ENCODE results near the gene SH2B3. TPM values are rescaled to one million over a fixed set of nuclear protein-coding genes. Genes with fewer than 3 reads are reported as not detected.
"Not testable (repeated sequence)": the region's sequence is repeated elsewhere in the genome, so short reads cannot be mapped to it uniquely, and the experiment has no call there.

Gene SH2B3
- total RNA-seq, 1 donor from 2014 or later: 231 TPM

GRCh38 chr12:111386885-111387284 lies 18.8 kb upstream of the SH2B3 start:
- no peak for DNase-seq (ENCODE audit: extremely low read depth, low read depth, low spot score)

DNA sequence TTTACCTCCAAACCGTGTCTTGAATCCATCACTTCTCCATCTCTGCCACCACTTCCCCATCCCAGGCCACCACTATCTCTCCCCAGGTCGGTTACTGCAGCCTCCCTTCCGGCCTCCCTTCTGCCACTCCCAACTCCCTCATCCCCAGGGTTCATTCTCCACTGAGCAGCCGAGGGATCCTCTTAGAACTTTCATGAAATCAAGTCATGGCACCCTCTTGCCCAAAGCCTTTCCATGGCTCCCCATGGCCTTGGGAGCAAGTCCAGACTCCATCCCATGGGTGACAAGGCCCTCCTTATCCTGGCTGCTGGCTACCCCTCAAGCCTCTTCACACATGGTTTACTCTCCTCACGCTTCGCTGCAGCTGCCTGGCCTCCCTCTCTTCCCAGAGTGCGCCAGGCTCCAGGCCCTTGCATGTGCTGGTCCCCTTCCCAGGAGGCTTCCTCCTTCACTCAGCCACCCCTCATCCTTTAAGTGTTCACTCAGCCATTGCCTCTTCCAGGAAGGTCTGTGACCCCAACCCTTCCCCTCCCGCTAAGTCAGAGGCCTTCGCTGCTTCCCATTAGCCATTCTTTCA lies 17.9 kb upstream of the SH2B3 start:
- no peak for DNase-seq (ENCODE audit: extremely low read depth, low read depth, low spot score)

DNA sequence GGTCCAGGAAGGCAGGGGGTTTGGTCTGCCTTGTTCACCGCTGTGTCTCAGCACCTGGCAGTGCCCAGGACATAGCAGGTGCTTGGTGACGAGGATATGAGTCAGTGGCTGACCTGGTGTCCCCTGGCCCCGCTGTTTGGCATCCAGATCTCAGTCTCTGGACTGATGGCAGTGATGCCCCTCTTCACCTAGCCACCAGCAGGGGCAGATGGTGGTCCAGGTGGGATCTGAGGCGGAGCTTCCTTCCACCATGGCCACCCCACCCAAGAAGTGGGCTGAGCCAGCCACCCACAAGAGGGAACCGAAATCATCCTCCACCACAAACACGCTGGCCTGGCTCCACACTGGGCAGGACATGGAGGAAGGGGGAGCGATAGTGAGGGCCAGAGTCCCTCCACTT lies 16.1 kb upstream of the SH2B3 start:
- no peak for DNase-seq (ENCODE audit: extremely low read depth, low read depth, low spot score)

GRCh38 chr12:111390910-111391309 lies 14.8 kb upstream of the SH2B3 start:
- no peak for DNase-seq (ENCODE audit: extremely low read depth, low read depth, low spot score)

GRCh38 chr12:111393700-111394300 lies 11.9 kb upstream of the SH2B3 start:
- DNase-seq (ENCODE audit: extremely low read depth, low read depth, low spot score): no peak

DNA sequence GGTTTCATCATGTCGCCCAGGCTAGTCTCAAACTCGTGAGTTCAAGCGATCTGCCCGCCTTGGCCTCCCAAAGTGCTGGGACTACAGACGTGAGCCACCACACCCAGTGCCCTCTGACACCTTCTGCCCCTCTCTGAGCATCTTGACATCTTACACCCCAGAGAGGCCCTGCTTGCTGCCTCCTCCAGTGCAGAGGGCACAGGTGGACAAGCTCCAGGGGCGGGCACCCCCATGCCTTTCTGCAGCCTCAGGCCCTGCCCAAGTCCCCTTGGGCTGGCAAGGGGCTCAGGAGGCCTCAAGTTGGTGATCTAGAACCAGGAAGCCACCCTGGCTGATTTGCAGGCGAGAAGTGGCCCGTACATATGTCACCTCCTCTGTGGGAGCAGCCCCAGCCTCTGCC lies 11.2 kb upstream of the SH2B3 start:
- no peak for DNase-seq (ENCODE audit: extremely low read depth, low read depth, low spot score)

DNA sequence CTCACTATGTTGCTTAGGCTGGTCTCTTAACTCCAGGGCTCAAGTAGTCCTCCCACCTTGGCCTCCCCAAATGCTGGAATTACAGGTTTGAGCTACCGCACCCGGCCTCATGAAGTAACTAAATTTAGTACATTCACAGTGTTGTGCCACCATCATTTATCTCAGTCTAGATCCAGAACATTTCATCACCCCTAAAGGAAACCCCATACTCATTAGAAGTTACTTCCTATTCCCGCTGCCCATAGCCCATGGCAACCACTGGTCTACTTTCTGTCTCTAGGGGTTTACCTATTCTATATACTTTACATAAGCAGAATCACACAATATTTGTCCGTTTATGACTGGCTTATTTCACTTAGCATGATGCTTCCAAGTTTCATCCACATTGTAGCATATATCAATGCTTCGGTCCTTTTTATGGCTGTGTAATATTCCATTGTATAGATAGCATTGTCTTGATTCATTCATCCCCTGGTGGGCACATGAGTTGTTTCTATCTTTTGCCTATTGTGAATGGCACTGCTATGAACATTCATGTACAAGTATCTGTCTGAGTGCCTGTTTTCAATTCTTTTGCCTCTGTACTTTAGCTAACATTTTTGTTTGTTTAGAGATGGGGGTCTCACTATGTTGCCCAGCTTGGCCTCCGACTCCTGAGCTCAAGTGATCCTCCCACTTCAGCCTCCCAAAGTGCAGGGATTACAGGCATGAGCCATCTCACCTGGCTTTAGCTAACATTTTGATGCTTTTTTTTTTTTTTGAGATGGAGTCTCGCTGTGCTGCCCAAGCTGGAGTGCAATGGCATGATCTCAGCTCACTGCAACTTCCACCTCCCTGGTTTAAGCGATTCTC lies 10.2 kb upstream of the SH2B3 start:
- DNase-seq (ENCODE audit: extremely low read depth, low read depth, low spot score): no peak

DNA sequence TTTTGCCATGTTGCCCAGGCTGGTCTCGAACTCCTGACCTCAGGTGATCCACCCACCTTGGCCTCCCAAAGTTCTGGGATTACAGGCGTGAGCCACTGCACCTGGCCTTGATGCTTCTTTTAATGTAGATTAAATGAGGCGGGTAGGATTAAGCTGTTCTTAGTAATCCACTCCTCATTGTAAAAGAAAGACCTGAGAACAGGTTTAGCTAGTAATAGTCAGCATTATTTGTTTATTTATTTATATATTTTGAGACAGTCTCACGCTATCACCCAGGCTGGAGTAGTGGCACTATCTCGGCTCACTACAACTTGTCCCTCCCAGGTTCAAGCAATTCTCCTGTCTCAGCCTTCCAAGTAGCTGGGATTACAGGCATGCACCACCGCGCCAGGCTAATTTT lies 9.5 kb upstream of the SH2B3 start:
- DNase-seq (ENCODE audit: extremely low read depth, low read depth, low spot score): not testable (repeated sequence)

- DNase-seq (ENCODE audit: extremely low read depth, low read depth, low spot score): no peak
Observed at GRCh38 chr12:111396726-111397445, 8.8 kb upstream of the SH2B3 start.

DNA sequence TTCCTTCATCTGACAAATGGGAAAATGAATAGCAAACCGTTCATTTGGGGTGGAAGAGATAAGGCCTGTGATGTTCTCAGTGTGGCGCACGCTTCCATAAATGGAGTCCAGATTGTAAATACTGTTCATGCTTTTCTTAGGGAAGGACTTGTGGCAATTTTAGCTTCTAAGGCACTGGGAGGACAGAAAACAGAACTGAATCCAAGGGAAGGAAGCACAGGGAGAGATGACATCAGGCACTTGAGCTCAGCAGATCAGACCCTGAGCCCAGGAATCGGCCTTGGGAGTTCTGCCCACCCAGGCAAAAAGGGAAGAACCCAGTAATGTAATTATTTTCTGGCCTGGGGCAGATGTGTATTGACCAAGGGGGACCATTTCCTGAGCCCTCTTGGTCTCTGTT lies 7.2 kb upstream of the SH2B3 start:
- DNase-seq (ENCODE audit: extremely low read depth, low read depth, low spot score): no peak

DNA sequence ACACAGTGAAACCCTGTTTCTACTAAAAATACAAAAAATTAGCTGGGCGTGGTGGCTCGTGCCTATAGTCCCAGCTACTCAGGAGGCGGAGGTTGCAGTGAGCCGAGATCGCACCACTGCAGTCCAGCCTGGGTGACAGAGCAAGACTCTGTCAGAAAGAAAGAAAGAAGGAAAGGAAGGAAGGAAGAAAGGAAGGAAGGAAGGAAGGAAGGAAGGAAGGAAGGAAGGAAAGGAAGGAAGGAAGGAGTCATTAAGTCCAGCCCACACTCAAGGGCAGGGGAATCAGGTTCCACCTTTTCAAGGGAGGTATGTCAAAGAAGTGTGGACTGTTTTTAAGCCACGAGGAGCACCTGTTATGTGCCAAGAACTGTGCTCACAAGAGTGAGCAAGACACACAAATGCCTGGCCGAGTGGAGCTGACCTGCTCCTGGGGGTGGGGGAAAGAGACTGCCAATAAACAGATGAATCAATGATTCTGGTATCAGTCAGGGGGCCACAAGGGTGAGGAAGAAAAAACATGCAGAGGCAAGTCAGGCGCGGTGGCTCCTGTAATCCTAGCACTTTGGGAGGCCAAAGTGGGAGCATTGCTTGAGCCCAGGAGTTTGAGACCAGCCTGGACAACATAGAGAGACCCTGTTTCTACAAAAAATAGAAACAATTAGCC lies 5.8 kb upstream of the SH2B3 start:
- DNase-seq (ENCODE audit: extremely low read depth, low read depth, low spot score): not testable (repeated sequence)

DNA sequence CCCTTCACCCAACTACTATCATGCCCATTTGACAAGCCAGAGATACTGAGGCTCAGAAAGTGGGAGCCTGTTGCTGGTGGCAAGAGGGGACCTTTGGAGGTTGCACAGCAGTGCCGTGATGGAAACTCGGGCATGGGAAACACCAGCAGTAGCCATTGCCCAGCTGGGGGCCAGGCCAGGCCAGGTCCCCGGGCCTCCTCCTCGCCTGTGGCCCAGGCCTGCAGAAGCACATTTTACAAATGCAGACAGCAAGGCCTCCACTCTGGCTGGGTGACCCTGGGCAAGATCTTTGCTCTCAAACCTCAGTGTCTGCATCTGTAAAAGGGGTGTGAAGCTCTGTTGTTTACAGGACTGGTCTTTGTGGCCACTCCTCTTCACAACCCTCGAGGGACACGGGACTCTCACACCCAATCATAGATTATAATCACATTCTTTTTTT lies 4.5 kb upstream of the SH2B3 start:
- no peak for DNase-seq (ENCODE audit: extremely low read depth, low read depth, low spot score)

- not testable (repeated sequence) for DNase-seq (ENCODE audit: extremely low read depth, low read depth, low spot score)
Observed at GRCh38 chr12:111402490-111402824, 3.3 kb upstream of the SH2B3 start.

GRCh38 chr12:111404362-111405148 lies 1.2 kb upstream of the SH2B3 start:
- no peak for DNase-seq (ENCODE audit: extremely low read depth, low read depth, low spot score)

- DNase-seq (ENCODE audit: extremely low read depth, low read depth, low spot score): peak; percentile 76
Observed at GRCh38 chr12:111405149-111405858, 419 bp upstream of the SH2B3 start.

GRCh38 chr12:111406474-111407376 lies 1.0 kb downstream of the SH2B3 start:
- DNase-seq (ENCODE audit: extremely low read depth, low read depth, low spot score): no peak

GRCh38 chr12:111407377-111408115 lies 1.8 kb downstream of the SH2B3 start:
- DNase-seq (ENCODE audit: extremely low read depth, low read depth, low spot score): no peak

DNA sequence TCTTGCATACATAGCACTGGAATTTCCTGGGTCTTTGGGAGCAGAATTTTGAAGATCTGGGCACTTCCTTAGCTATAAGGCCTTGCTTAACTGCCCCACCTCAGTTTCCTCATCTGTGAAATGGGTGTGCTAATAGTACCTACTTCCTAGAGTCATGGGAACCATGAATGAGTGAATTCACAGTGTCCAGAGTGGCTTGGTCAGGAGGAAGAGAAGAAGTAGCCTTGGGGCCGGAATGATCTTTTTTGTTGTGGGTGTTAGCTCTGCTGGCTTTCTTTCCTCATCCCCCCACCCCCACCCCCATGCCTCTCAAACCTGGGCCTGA lies 2.4 kb downstream of the SH2B3 start:
- no peak for DNase-seq (ENCODE audit: extremely low read depth, low read depth, low spot score)

All from glomerular endothelial cell (primary cell).